ENCODE results near the gene PSD4. TPM values are rescaled to one million over a fixed set of nuclear protein-coding genes. Genes with fewer than 3 reads are reported as not detected.

PSD4 gene
- total RNA-seq, 4 donors from 2014 or later: 48.2 to 193 (median 87.4) TPM

DNA sequence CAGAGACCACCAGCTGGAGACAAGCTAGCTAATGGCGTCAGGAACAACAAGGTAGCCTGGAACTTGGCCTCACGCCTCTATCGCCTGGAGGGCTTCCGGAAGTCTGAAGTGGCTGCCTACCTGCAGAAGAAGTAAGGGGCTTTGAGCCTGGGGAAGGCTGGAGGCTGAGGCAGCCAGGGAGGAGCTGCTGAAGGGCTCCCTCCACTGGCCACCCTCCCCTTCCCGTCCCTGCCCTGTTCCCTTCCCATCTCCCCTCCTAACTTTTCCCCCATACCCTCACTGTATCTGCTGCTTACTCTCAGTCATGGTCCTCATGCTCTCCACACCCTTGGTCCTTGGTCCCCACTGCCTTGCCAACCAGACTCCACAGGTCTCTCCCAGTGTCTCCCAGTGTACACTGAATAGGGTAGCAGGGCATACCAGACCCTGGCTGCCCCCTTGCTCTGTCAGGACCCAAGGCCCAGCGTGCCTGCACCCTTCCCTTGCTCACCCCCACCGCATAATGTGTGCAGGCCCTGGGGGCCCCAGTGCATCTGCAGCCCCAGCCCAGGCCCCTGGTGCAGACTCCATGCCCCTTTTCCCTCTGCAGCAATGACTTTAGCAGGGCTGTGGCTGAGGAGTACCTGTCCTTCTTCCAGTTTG, 18.8 kb downstream of the PSD4 start:
- Histone ChIP-seq H3K27me3 (no peaks in the 10 kb centered on the region), H3K4me3 (no peak overlapping the region), H3K36me3 (peaks cover 0 to 6% (median 0%) of the 10 kb centered on the region in 4 donors), H3K4me1 (peaks cover 0 to 2% (median 0%) of the 10 kb centered on the region in 4 donors), H3K27ac (no peak overlapping the region), H3K9me3 (no peaks in the 10 kb centered on the region)
- in situ Hi-C loops (cut with MboI; ENCODE audit: low pct_ligation_motif_present in 1 of 4, low pct_unique_long_range_greater_than_20kb in 1 of 4, low sequenced_read_pairs in 3 of 4): loop anchor here in 3 of 4 donors (10.0 kb wide), 2 partner anchors 48 to 58 kb away; no protein-coding TSS in a partner anchor
- WGBS, 2 donors (ENCODE audit: low coverage in 1 of 2): 84% methylated on average over 7 of the region's 7 CpGs; no CpG with 5 or more reads in 1 of the 2 donors
- TF ChIP-seq POLR2A (IDR thresholded peaks at IDR 0.05) (no peak), POLR2AphosphoS5 (IDR thresholded peaks at IDR 0.05) (no peak), CTCF (IDR thresholded peaks at IDR 0.05) (no peak), EP300 (IDR thresholded peaks at IDR 0.05; ENCODE audit: low read depth) (no peak)
- intact Hi-C loops (cut with DNase I; ENCODE audit: low total_unique reads): no loop called here
- DNase-seq: no peak

- intact Hi-C loops (cut with DNase I; ENCODE audit: low total_unique reads) (no loop called here), in situ Hi-C loops (cut with MboI; ENCODE audit: low pct_ligation_motif_present in 1 of 4, low pct_unique_long_range_greater_than_20kb in 1 of 4, low sequenced_read_pairs in 3 of 4) (loop anchor here in 3 of 4 donors (10.0 kb wide), 2 partner anchors 51 to 61 kb away; no protein-coding TSS in a partner anchor)
- H3K4me1 ChIP-seq: peaks cover 0 to 14% (median 9%) of the 10 kb centered on the region in 4 donors
- no peak for DNase-seq
- no peaks in the 10 kb centered on the region for H3K27me3 ChIP-seq
- 96% methylated on average over 11 of the region's 11 CpGs; no CpG with 5 or more reads in 1 of the 2 donors for WGBS, 2 donors (ENCODE audit: low coverage in 1 of 2)
- H3K27ac ChIP-seq: no peak overlapping the region
- no peak for TF ChIP-seq EP300 (IDR thresholded peaks at IDR 0.05; ENCODE audit: low read depth)
- TF ChIP-seq POLR2A (IDR thresholded peaks at IDR 0.05): no peak
- no peak for TF ChIP-seq CTCF (IDR thresholded peaks at IDR 0.05)
- TF ChIP-seq POLR2AphosphoS5 (IDR thresholded peaks at IDR 0.05): no peak
- H3K4me3 ChIP-seq: no peak overlapping the region
- H3K9me3 ChIP-seq: no peaks in the 10 kb centered on the region
- H3K36me3 ChIP-seq: peaks cover 0 to 6% (median 0%) of the 10 kb centered on the region in 4 donors
Observed at GRCh38 chr2:113195923-113196501, 22.2 kb downstream of the PSD4 start.

- Histone ChIP-seq H3K4me3 (no peak overlapping the region), H3K27me3 (no peaks in the 10 kb centered on the region), H3K4me1 (peaks cover 0 to 13% (median 9%) of the 10 kb centered on the region in 4 donors), H3K9me3 (no peaks in the 10 kb centered on the region), H3K36me3 (peaks cover 0 to 6% (median 0%) of the 10 kb centered on the region in 4 donors), H3K27ac (no peak overlapping the region)
- intact Hi-C loops (cut with DNase I; ENCODE audit: low total_unique reads): no loop called here
- in situ Hi-C loops (cut with MboI; ENCODE audit: low pct_ligation_motif_present in 1 of 4, low pct_unique_long_range_greater_than_20kb in 1 of 4, low sequenced_read_pairs in 3 of 4): loop anchor here in 3 of 4 donors (10.0 kb wide), 2 partner anchors 52 to 62 kb away; no protein-coding TSS in a partner anchor
- no peak for DNase-seq
- 100% methylated on average over 4 of the region's 4 CpGs; no CpG with 5 or more reads in 1 of the 2 donors for WGBS, 2 donors (ENCODE audit: low coverage in 1 of 2)
- TF ChIP-seq CTCF (IDR thresholded peaks at IDR 0.05) (no peak), POLR2A (IDR thresholded peaks at IDR 0.05) (no peak), POLR2AphosphoS5 (IDR thresholded peaks at IDR 0.05) (no peak)
Observed at GRCh38 chr2:113196839-113197238, 23.1 kb downstream of the PSD4 start.

DNA sequence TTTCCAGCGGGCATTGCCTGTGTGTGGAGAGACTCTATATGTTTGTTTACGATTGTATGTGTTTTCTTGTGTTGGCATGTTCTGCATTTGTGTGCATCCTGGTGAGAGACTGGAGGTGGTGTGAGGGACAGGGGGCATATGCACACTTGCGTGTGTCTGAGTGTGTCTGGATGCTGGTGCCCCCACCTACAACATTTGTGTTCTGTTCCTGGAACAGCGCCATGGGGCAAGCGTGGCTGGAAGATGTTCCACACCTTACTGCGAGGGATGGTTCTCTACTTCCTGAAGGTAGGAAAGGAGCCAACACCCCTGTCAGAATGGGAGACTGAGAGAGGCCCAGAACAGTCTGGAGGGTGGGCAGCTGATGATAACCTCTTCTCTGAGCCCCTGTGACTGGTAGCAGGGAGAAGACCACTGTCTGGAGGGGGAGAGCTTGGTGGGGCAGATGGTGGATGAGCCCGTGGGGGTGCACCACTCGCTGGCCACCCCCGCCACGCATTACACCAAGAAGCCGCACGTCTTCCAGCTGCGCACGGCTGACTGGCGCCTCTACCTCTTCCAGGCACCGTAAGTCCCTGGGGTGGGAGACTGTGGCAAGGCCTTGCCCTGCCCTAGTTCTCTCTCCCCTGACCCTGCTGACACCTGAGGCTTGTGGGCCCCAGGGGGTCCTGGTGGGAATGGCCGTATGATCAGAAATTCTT, 23.7 kb downstream of the PSD4 start:
- in situ Hi-C loops (cut with MboI; ENCODE audit: low pct_ligation_motif_present in 1 of 4, low pct_unique_long_range_greater_than_20kb in 1 of 4, low sequenced_read_pairs in 3 of 4): loop anchor here in 3 of 4 donors (10.0 kb wide), 2 partner anchors 53 to 63 kb away; no protein-coding TSS in a partner anchor
- Histone ChIP-seq H3K36me3 (peaks cover 0 to 6% (median 0%) of the 10 kb centered on the region in 4 donors), H3K27ac (no peak overlapping the region), H3K9me3 (no peaks in the 10 kb centered on the region), H3K4me3 (no peak overlapping the region), H3K4me1 (peaks cover 0 to 13% (median 9%) of the 10 kb centered on the region in 4 donors), H3K27me3 (no peaks in the 10 kb centered on the region)
- DNase-seq: no peak
- TF ChIP-seq EP300 (IDR thresholded peaks at IDR 0.05; ENCODE audit: low read depth) (no peak), POLR2AphosphoS5 (IDR thresholded peaks at IDR 0.05) (no peak), POLR2A (IDR thresholded peaks at IDR 0.05) (no peak), CTCF (IDR thresholded peaks at IDR 0.05) (no peak)
- intact Hi-C loops (cut with DNase I; ENCODE audit: low total_unique reads): no loop called here
- 91% methylated on average over 16 of the region's 17 CpGs; no CpG with 5 or more reads in 1 of the 2 donors for WGBS, 2 donors (ENCODE audit: low coverage in 1 of 2)
